Uterus (tissue), 2 donors: ENCODE data around the gene RPAP3.

Experiments
- POLR2A ChIP-seq, 2 donors: fragments of 450-650 bp; IDR thresholded peaks; one replicate each; pipeline ENCODE4 v1.6.1; 2016; ENCODE audit warnings: antibody characterized with exemption in 2 of 2, mild to moderate bottlenecking in 1 of 2, moderate library complexity in 1 of 2
- TF ChIP-seq, protein P1 (sequence below), 4 experiments: fragments of 200-600 bp in 2 of 4; fragments of 450-650 bp in 2 of 4; sonication (generic) in 2 of 4; IDR thresholded peaks; one replicate each; pipeline ENCODE4 v1.5.1; 2016 to 2019; ENCODE audit warnings: antibody characterized with exemption in 4 of 4, mild to moderate bottlenecking in 2 of 4, moderate library complexity in 1 of 4

DNA sequence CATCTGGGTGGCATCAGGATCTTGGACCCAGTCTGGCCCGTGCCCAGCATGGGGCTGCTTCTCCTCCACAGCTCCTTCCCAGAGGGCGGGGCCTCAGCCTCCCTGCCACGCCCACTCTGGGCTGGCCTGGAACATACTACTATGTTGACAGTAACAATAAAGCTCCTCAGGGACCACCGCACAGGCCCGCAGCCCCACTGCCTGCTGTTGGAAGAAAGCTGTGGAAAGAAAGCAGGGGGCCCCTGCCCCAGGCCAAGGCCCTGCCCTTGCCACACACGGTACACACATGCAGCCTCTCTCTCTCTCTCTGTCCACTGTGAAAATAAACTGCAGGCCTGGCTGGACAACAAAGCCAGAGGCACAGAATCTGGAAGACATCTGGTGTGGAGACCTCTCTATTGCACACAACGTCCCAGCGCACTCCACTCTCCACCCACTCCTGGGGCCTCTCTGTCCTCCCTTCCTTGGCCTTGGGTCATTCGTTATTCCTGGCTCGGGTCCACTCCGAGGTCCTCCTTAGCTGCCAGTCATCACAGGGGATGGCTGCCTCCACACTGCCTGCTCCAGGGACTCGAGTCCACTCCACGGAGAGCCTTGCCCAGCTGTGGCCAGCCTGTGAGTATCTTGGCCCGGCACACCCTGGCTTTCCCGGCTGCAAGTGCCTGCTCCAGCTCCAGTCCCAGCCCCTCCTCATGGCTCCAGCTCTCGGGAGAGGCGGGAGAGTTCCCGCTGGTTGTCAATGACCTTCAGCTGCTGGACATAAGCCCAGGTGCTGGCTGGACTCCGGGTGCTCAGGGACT lies 31.2 kb upstream of the RPAP3 start:
- TF ChIP-seq, protein P1, sequence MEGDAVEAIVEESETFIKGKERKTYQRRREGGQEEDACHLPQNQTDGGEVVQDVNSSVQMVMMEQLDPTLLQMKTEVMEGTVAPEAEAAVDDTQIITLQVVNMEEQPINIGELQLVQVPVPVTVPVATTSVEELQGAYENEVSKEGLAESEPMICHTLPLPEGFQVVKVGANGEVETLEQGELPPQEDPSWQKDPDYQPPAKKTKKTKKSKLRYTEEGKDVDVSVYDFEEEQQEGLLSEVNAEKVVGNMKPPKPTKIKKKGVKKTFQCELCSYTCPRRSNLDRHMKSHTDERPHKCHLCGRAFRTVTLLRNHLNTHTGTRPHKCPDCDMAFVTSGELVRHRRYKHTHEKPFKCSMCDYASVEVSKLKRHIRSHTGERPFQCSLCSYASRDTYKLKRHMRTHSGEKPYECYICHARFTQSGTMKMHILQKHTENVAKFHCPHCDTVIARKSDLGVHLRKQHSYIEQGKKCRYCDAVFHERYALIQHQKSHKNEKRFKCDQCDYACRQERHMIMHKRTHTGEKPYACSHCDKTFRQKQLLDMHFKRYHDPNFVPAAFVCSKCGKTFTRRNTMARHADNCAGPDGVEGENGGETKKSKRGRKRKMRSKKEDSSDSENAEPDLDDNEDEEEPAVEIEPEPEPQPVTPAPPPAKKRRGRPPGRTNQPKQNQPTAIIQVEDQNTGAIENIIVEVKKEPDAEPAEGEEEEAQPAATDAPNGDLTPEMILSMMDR (IDR thresholded peaks at IDR 0.05), result no peak
- no peak for TF ChIP-seq POLR2A (IDR thresholded peaks at IDR 0.05)
